Measurements from ENCODE around the gene MYCBP.

DNA sequence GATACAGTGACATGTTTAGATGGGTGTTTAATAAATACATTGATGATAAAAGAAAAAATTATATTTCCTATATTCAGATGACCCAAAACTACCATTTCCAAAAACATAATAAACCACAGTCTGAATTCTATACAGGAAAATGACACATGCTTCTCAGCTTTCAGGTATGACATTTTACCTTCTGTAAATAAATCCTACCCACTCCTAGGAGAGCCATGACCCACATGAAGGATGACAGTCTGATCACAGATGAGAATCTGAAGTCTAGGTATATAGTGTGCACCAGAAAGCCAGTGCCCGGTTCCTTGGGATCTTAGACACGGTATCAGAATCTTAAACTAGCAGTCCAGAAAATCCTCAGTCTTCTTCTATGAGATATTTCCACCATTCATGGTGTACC lies 11.9 kb upstream of the MYCBP start:
- no peak for TF ChIP-seq CTCF (IDR thresholded peaks at IDR 0.05)
- no peak for TF ChIP-seq POLR2A (IDR thresholded peaks at IDR 0.05)

Data from ovary (tissue), 3 donors.